ENCODE measurements around the gene KCNG1.
"Not testable (repeated sequence)": the region's sequence is repeated elsewhere in the genome, so short reads cannot be mapped to it uniquely, and the experiment has no call there.

KCNG1 gene, protein sequence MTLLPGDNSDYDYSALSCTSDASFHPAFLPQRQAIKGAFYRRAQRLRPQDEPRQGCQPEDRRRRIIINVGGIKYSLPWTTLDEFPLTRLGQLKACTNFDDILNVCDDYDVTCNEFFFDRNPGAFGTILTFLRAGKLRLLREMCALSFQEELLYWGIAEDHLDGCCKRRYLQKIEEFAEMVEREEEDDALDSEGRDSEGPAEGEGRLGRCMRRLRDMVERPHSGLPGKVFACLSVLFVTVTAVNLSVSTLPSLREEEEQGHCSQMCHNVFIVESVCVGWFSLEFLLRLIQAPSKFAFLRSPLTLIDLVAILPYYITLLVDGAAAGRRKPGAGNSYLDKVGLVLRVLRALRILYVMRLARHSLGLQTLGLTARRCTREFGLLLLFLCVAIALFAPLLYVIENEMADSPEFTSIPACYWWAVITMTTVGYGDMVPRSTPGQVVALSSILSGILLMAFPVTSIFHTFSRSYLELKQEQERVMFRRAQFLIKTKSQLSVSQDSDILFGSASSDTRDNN

DNA sequence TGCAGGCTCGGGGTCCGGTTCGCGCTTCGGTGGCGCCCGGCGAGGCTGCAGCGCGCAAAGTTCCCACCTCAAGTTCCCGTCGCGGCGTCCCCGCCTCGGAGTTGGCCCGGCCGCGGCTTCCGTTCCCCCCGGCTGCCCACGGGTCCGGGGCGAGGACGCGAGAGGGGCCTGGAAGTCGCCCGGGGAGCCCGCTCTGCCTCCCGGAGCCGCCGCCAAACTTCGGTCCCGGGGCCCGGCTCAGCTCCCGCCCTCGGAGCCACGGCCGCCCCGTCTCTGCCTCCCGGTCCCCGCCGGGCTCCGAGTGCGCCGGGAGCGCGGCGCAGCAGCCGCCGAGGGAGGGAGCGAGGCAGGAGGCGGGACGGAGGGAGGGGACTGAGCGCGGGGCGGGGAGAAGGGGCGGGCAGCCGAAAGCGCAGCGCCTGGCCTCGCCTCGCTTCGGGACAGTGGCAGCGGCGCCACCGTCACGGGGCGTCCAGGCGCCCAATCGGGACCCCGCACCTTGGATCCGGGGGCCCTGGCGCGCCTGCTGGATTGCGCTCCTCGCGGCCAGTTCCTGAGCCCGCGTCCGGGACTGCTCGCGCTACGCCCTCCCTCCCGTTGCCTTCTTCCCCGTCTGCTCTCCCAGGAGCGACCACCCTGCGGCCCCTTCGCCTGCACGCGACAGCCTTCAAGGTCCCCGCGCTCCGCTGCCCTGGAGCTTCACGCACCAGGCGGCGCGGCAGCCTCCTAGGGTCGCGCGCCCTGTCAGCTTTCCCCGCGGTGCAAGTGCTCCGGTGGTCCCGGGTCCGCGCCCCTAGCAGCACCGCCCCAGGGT lies at the start of gene KCNG1:
TSS of gene KCNG1 (minus strand) at position 305 of the 814 bp plus-strand sequence. CDS start 12,769 bp downstream, outside the sequence.
- DNase-seq, result no peak

DNA sequence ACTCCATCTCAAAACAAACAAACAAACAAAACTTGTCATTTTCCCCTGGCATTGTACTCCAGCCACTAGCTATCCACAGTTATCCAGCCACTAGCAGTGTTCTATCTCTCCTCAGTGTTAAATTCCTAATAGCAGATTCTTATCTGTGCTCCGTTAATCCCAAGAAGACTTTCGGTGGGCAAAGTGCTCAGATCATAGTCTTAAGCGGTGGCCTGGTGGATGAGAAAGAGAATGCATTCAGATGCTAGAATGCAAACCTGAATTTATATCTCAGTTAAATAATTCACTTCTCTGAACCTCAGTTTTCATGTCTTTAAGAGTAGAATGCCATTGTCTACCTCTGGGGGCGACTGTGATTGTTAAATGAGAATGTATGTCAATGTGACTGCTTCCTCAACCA lies 47.7 kb upstream of the KCNG1 start:
- DNase-seq, result no peak

DNA sequence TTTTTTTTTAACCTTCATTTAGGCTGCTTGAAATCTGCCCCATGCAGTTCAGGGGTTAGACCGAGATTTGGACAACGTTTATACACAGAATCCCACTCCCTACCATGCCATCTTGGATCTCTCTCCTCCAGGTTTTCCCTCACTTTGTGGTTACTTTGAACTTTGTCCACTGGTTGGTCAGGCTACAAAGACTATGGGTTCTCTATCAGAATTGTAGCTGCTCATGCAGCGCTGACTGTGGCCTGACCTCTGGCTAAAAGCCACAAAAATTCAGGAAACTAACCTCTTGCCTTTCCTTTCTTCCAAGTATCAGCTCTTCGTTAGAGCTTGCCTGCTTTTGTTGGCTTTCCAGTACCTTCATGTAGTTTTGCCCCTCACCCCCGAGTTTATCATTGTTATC lies 44.9 kb upstream of the KCNG1 start:
- DNase-seq, result no peak

DNA sequence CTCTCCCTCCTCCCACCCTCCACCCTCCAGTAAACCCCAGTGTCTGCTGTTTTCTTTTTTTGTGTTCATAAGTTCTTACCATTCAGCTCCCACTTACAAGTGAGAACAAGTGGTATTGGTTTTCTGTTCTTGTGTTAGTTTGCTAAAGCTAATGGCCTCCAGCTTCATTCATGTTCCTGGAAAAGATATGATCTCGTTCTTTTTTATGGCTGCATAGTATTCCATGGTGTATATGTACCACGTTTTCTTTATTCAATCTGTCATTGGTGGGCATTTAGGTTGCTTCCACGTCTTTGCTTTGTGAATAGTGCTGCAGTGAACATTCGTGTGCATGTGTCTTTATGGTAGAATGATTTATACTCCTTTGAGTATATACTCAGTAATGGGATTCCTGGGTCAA lies 42.7 kb upstream of the KCNG1 start:
- no peak for DNase-seq

DNA sequence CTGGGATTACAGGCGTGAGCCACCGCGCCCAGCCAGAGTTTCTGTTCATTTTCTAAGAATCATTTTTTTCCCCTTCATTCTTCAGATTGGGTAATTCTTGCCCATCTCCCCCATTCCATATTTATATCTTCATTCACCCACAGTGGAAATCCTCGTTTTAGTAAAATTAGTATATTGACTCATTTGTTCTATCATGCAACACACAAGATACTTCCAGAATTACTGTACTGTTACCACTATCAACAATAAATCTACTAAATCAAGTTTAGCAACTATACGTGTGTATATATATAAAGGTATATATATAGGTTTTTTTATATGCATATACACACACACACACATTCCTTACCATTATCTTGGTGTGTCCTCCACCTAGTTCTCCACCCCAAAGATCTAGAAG lies 41.2 kb upstream of the KCNG1 start:
- no peak for DNase-seq

DNA sequence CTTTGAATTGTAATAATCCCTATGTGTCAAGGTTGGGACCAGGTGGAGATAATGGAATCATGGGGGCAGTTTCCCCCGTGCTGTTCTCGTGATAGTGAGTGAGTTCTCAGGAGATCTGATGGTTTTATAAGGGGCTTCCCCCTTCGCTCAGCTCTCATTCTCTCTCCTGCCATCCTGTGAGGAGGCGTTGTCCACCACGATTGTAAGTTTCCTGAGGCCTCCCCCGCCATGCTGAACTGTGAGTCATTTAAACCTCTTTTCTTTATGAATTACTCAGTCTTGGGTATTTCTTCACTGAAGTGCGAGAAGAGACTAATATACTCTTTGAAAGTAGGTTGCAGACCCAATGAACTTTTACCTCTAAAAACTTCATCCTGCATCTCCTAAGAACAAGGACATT lies 39.2 kb upstream of the KCNG1 start:
- no peak for DNase-seq

DNA sequence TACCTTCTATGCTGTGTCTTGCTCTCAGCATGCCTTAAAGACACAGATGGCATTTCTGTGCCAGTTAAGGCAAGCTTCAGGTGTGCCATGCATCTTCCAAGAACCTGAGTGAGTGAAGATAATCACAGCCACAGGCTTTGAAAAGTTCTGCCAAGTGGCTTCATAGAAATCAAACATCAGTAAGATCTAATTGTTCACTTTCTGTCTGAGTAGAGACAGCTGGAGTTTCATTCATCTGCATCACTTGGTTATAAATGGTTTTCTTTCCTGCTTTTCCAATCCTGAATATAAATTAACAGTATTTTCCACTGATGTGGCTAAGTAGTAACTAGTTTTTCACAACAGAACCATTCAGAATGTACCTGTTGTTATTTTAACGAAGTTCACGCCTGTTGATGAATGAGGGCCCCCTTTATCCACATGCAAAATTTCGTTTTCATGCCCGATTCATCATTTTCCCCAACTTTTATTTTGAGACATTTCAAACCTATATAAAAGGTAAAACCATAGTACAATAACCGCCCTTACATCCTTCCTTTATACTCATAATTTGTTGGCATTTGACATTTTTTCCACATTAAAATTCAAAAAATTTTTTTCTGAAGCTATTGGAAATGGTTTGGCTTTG lies 38.6 kb upstream of the KCNG1 start:
- no peak for DNase-seq

DNA sequence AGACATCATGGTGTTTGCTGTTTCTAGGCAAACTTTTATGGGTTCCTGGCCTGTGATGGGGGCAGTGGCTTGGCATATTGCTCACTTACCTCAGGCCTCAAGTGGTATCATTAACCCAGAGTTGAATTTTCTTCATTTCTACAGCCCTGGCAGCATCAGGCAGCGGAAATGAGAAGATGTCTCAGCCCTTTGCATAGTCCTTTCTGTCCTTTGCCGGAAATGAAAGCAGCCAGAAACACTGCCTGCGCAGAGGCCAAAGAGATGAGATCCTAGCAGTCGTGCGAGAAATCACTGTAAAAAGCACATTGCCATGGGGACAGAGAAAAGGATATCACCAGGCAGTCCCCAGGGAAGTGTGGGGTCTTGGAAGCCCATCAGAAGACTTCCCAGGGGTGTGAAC lies 37.4 kb upstream of the KCNG1 start:
- no peak for DNase-seq

DNA sequence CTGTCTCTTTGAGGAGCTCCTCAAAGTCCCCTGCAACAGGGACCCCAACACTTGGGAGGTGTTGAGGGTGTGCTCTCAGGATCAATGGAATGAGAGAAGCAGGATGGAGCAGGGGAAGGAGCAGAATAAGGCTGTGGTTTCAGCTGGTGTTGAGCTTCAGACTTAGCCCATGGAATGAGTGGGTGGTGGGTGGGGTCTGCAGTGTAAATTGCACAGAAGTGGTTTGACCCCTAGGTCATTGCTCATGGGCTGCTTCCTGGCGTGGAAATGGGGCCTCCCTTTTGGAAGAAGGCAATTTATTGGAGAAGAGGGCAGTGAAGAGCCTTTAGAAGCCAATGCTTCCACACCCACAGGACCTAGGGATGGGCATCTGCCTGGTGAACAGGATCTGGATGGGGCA lies 37.0 kb upstream of the KCNG1 start:
- DNase-seq, result no peak

DNA sequence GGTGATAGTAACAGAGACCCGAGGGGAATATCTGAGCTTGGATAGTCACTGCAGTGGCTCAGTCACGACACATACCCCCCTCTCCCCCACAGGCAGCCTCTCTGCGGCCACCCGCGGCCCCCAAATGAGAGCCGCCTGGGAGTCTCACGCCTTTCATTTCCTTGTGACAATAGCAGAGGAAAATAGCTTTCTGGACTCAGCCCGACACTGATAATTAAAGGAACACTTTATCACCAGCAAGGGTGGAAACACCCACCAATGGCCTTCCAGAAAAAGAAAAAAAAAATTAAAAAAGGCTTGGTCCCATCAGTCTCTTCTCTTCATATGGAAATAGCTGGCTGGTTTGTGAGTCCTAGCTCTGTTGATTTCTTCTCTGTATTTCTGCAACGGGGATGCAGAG lies 35.1 kb upstream of the KCNG1 start:
- DNase-seq, result peak; percentile 16

DNA sequence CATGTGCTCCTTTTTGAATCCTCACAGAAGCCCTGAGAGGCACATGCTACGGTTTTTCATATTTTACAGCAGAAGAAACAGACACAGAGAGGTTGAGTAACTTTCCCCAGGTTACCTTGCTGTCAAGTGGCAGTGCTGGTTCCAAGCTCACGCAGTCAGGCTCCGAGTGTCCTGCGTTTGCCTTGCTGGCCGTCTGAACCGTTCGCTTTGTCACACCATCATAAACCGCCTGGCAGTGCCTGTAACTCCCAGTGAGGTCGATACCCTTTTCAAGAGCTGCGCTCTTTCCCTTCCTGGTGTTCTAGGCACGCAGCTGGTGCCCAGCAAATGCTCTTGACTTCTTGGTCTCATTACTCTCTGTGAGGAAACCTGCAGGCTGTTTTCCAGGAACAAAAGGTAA lies 31.3 kb upstream of the KCNG1 start:
- DNase-seq, result no peak

DNA sequence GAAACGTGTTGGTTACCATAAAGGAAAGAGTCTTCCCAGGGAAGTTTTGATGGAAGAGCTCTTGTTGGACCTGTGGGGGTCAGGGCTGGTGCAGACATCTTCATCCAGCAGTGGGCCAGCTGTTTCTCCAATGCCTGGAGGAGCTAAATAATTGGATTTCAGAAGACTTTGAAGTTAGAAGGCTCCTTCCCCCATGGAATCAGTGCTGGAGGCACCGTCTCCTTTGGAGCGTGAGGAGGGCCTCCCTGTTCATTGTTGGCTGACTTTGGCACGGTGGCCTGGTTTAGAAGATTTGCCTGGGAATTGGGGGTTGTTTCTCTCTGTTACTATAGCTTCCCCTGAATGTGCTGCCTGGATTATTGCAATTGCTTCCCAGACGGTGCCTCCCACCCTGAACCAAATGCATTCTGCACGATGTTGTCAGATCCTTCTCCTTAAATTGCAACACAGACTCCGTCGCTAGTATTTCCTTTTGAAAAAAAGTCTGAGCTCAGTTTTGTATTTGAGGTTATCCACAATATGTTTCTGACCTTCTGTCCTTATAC lies 27.7 kb upstream of the KCNG1 start:
- DNase-seq, result no peak

DNA sequence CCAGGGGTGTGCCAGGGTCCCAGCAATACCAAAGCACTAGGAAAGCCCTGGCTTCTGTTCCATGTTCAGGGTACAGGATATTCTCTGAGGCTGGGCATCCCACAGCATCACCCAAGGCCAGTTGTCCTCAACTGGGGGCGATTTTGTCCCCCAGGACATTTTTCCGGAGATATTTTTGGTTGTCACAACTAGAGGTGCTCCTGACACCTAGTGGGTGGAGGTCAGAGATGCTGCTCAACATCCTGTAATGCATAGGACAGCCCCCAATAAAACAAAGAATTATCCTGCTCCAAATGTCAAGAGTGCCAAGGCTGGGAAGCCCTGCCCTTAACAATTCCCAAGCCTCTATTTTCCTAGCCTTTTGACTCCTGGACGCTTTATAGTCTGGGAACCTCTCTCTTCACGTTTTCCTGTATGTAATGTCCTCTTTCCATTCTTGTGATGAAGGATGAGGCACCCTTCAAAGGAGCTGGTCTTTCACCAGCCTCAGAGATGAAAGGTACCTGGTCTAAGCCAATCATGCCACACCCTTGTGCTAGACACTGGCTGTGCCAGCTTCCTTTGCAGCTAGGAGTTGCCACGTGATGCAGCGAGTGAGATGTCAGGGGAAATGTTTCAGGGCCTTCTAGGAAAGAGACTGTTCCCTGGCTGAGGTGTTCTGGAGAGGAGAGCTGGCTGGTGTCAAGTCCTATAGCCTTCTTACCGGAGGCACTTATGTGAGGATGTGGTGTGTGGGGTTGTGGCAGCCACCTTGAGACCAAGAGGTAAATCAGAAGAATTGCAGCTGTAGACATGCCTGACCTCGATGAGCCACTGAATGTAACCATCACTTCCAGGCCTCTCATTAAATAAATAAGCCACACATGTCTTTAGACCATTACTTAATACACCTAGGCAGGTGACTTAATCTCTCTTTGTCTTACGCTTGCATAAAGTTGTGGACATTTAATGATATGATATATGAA lies 23.4 kb upstream of the KCNG1 start:
- no peak for DNase-seq

DNA sequence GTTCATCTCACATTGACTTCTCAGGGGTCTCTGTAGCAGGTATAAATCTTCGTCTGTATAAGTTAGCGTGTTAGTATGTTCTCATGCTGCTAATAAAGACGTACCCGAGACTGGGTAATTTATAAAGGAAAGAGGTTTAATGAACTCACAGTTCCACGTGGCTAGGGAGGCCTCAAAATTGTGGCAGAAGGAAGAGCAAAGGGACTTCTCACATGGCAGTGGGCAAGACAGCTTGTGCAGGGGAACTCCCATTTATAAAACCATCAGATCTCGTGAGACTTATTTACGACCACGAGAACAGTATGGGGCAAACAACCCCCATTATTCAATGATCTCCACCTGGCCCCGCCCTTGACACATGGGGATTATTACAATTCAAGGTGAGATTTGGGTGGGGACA lies 22.6 kb upstream of the KCNG1 start:
- not testable (repeated sequence) for DNase-seq

DNA sequence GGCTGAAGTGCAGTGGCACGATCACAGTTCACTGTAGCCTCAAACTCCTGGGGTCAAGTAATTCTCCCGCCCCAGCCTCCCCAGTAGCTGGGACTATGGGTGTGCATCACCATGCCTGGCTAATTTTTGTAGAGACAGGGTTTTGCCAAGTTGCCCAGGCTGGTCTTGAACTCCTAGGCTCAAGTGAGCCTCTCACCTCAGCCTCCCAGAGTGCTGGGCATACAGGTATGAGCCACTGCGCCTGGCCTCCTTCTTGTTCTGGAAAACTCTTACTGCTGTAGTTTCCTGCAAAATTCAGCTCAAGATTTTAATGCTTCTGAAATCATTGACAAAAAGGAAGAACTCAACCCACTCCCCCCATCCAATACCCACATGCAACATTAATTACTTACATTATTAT lies 21.9 kb upstream of the KCNG1 start:
- no peak for DNase-seq

DNA sequence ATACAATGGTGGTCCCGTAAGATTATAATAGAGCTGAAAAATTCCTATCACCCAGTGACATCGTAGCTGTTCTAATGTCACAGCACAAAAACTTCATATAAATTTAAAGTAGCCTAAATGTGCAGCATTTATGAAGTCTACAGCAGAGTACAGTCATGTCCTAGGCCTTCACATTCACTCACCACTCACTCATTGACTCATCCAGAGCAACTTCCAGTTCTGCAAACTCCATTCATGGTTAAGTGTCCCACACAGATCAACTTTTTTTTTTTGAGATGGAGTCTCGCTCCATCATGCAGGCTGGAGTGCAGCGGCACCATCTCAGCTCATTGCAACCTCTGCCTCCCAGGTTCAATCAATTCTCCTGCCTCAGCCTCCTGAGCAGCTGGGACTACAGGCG lies 20.9 kb upstream of the KCNG1 start:
- DNase-seq, result no peak

DNA sequence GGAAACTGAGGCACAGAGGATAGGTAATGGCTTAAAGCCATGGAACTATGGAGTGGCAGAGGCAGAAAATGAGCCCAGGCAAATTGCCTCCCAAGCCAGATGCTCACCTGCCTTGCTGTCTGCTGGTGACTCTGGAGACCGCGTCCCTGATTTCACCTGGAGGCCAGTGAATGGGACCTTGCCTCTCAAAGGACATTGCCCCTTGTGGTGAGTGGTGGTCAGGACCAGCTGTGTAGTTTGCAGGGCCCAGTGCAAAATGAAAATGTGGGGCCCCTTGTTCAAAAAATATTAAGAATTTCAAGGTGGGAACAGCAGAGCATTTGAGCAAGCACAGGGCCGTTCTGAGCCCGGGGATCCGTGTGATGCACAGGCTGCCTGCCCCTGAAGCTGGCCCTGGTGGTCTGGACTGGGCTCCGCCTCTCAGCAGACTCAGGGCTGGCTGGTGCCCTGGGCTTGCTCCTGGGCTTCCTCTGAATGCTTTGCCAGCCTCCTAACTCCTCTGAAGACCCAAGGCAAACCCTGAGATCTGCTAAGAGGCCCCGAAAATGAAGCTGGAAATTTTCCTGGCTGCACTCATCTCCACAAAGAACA lies 19.8 kb upstream of the KCNG1 start:
- DNase-seq, result no peak

DNA sequence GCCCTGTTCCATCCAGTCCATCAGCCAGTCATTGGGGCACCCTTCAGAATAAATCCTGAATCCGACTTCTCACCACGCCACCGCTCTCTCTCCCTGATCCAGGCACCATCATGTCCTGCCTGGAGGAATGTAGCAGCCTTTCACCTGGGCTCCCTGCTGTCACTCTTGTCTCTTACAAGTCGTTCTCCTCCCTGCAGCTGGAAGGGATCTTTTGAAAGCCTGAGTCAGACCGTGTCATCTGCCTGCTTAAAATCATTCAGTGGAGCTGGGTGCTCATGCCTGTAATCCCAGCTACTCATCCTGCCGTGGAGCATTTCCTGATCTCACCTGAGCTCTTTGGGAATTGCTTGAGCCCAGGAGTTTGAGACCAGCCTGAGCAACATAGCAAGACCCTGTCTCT lies 19.2 kb upstream of the KCNG1 start:
- no peak for DNase-seq

DNA sequence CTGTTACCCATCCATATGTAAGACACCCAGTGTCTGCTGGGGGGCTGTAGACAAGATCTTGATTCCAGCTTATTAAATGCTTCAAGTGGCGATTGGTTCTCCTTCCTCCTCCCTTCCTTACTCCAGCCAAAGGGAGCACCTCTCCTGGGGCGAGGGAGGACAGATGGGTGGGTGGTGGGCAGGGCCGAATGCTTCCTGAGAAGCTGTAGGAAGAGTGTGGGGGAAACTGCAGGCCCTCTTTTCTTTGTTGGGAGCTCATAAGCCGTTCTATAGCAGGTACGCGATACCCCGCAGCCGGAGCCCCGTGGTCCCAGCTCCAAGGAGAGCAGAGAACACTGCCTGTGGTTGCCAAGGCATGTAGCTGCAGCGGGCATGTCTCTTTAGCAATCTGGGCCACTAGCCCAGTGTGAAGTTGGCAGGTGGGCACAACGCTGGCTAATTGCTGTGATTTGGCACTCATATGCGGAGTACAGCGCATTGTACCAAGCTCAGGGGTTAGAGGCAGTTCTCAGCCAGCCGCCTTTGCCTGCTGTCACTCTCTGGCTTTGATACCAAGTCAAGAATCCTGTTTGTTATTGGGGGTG lies 14.7 kb upstream of the KCNG1 start:
- DNase-seq, result no peak

DNA sequence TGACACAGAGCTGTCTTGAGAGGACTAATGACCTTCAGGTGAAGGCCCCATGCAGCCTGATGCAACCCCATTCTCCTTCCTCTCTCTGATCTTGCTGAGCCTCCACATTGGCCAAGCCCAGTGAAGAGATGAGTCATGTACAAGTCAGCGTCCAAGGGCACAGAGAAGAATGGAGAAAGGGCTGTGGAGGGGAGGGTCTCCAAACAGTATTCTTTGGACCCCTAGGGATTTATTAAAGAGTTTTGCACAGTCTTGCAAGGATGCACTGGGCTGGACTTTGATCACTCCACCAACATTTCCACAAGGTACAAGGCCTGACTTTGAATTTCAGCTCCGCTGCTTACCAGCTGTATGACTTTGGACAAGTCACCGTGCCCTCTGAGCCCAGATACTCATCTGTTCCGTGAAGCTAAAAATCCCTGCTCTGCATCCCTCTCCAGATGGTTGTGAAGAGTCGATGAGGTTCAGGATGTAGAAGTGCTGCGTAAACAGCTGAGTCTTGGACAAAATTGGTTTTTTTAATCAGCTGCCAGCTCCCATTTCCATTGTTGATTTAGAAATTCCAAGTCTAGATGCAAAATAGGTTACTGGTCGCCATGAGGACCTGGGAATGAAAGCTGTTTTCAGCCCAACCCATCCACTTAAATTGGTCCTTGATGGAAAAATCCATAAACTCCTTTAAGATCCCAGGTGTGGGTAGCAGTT lies 14.1 kb upstream of the KCNG1 start:
- no peak for DNase-seq

DNA sequence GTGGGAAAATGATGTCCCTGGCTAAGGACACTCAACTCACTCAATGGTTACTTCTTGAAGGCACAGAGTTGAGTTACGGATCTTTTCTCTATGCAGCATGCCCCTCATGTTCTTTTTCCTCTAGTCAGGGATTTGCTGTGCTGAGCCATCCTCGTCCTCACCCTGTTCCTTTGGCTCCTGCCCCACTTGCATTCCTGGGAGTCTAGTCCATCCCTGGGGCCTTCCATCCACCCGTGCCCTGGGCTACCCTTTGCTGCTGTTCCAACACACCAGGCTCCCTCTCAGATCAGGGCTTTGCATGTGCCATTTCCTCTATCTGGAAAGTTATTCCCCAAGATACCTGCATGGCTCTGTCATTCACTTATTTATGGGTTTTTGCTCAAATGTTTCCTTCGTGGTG lies 13.3 kb upstream of the KCNG1 start:
- no peak for DNase-seq
